Nephron (organoid): ENCODE measurements around the gene CFAP43.
"Not testable (repeated sequence)": the region's sequence is repeated elsewhere in the genome, so short reads cannot be mapped to it uniquely, and the experiment has no call there.

ENCODE experiments used
- H3K27ac Mint-ChIP-seq, 3 experiments: 2 replicates each; pipeline ENCODE4 v1.8.0; 2020; ENCODE audit warnings: mixed read lengths in 3 of 3, mild to moderate bottlenecking in 2 of 3, moderate library complexity in 1 of 3
- H3K27me3 Mint-ChIP-seq: 2 replicates; pipeline ENCODE4 v1.8.0; 2021; ENCODE audit warnings: low read depth, mild to moderate bottlenecking, moderate library complexity, mixed read lengths
- H3K36me3 Mint-ChIP-seq: 2 replicates; pipeline ENCODE4 v1.8.0; 2020; ENCODE audit warnings: low read depth, mixed read lengths
- H3K4me1 Mint-ChIP-seq: 2 replicates; pipeline ENCODE4 v1.8.0; 2020; ENCODE audit warnings: mixed read lengths
- H3K4me3 Mint-ChIP-seq, 3 experiments: 2 replicates each; pipeline ENCODE4 v1.8.0; 2020; ENCODE audit warnings: mild to moderate bottlenecking in 3 of 3, mixed read lengths in 3 of 3, moderate library complexity in 2 of 3
- H3K9me3 Mint-ChIP-seq: 2 replicates; pipeline ENCODE4 v1.8.0; 2020; ENCODE audit warnings: mixed read lengths
- CTCF ChIP-seq, 3 experiments: fragments of 200-600 bp; sonication (generic); IDR thresholded peaks; one replicate each; pipeline ENCODE4 v1.5.0; 2021; ENCODE audit warnings: antibody characterized with exemption in 3 of 3; ENCODE audit not compliant: unreplicated experiment in 3 of 3

CFAP43 gene

GRCh38 chr10:104251443-104251842 lies 19.3 kb upstream of the CFAP43 start:
- no peak for TF ChIP-seq CTCF (IDR thresholded peaks at IDR 0.05; ENCODE audit: unreplicated experiment in 3 of 3)

GRCh38 chr10:104250371-104250770 lies 18.2 kb upstream of the CFAP43 start:
- no peak overlapping the region for H3K27ac Mint-ChIP-seq
- peaks cover 8% of the 10 kb centered on the region for H3K4me1 Mint-ChIP-seq
- no peak overlapping the region for H3K4me3 Mint-ChIP-seq
- TF ChIP-seq CTCF (IDR thresholded peaks at IDR 0.05; ENCODE audit: unreplicated experiment in 3 of 3), result no peak
- no peaks in the 10 kb centered on the region for H3K9me3 Mint-ChIP-seq
- H3K27me3 Mint-ChIP-seq, result peaks cover 6% of the 10 kb centered on the region
- H3K36me3 Mint-ChIP-seq, result peaks cover 5% of the 10 kb centered on the region

More at GRCh38 chr10:104251443-104251842, 19.3 kb upstream of the CFAP43 start:
- Mint-ChIP-seq H3K4me3 (no peak overlapping the region), H3K4me1 (peaks cover 19% of the 10 kb centered on the region), H3K27ac (no peak overlapping the region), H3K36me3 (peaks cover 4% of the 10 kb centered on the region), H3K27me3 (peaks cover 6% of the 10 kb centered on the region), H3K9me3 (no peaks in the 10 kb centered on the region)

GRCh38 chr10:104248931-104249330 lies 16.8 kb upstream of the CFAP43 start:
- not testable (repeated sequence) for H3K9me3 Mint-ChIP-seq, H3K27me3 Mint-ChIP-seq

GRCh38 chr10:104247513-104248146 lies 15.5 kb upstream of the CFAP43 start:
- no peaks in the 10 kb centered on the region for H3K9me3 Mint-ChIP-seq
- H3K36me3 Mint-ChIP-seq, result peaks cover 5% of the 10 kb centered on the region
- TF ChIP-seq CTCF (IDR thresholded peaks at IDR 0.05; ENCODE audit: unreplicated experiment in 3 of 3), result no peak

More at GRCh38 chr10:104248931-104249330, 16.8 kb upstream of the CFAP43 start:
- not testable (repeated sequence) for H3K27ac Mint-ChIP-seq, H3K4me1 Mint-ChIP-seq, H3K4me3 Mint-ChIP-seq, H3K36me3 Mint-ChIP-seq

GRCh38 chr10:104246976-104247375 lies 14.8 kb upstream of the CFAP43 start:
- no peaks in the 10 kb centered on the region for H3K9me3 Mint-ChIP-seq
- peaks cover 6% of the 10 kb centered on the region for H3K27me3 Mint-ChIP-seq
- no peak for TF ChIP-seq CTCF (IDR thresholded peaks at IDR 0.05; ENCODE audit: unreplicated experiment in 3 of 3)
- H3K4me1 Mint-ChIP-seq, result no peaks in the 10 kb centered on the region
- peaks cover 5% of the 10 kb centered on the region for H3K36me3 Mint-ChIP-seq
- no peak overlapping the region for H3K4me3 Mint-ChIP-seq
- H3K27ac Mint-ChIP-seq, result no peak overlapping the region

More at GRCh38 chr10:104247513-104248146, 15.5 kb upstream of the CFAP43 start:
- H3K4me1 Mint-ChIP-seq, result no peaks in the 10 kb centered on the region
- peaks cover 6% of the 10 kb centered on the region for H3K27me3 Mint-ChIP-seq
- no peak overlapping the region for H3K27ac Mint-ChIP-seq
- H3K4me3 Mint-ChIP-seq, result no peak overlapping the region

DNA sequence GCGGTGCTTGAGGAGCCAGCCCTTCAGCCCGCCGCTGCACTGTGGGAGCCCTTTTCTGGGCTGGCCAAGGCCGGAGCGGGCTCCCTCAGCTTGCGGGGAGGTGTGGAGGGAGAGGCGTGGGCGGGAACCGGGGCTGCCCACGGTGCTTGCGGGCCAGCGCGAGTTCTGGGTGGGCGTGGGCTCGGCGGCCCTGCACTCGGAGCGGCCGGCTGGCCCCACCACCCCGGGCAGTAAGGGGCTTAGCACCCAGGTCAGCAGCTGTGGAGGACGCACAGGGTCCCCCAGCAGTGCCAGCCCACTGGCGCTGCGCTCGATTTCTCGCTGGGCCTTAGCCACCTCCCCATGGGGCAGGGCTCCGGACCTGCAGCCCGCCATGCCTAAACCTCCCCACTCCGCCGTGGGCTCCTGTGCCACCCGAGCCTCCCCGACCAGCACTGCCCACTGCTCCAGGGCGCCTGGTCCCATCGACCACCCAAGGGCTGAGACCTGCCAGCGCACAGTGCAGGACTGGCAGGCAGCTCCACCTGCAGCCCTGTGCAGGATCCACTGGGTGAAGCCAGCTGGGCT lies 13.0 kb upstream of the CFAP43 start:
- no peak for TF ChIP-seq CTCF (IDR thresholded peaks at IDR 0.05; ENCODE audit: unreplicated experiment in 3 of 3)
- H3K4me1 Mint-ChIP-seq, result no peaks in the 10 kb centered on the region
- H3K9me3 Mint-ChIP-seq, result no peaks in the 10 kb centered on the region
- no peak overlapping the region for H3K4me3 Mint-ChIP-seq
- no peak overlapping the region for H3K27ac Mint-ChIP-seq
- H3K27me3 Mint-ChIP-seq, result peaks cover 11% of the 10 kb centered on the region
- peaks cover 5% of the 10 kb centered on the region for H3K36me3 Mint-ChIP-seq
